ENCODE data around the gene USH1C. TPM values are rescaled to one million over a fixed set of nuclear protein-coding genes. Genes with fewer than 3 reads are reported as not detected.

USH1C gene
- total and polyA plus RNA-seq, 2 of the 4 experiments (the other 2 are of a cell fraction) = not detected

DNA sequence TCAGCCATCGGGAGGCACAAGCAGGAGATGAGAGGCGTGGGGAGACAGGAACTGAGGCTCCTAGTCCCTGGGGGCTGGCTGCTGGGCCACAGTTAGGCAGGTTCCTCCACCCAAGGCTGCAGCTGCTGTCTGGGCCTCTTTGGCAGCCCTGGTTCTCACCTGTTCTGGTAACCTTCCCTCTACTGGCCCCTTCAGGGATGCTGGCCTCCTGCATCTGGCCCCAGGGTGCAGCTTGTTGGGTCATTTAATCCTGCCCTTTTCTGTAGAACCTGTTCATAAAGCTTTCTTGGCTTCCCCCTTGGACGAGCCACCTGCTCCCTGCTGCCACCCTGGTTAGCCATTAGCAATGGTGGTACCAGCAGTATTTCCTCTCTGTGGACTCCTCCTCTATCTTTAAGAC is 5.5 kb downstream of the USH1C start:
- Histone ChIP-seq H2BK15ac (ENCODE audit: low read depth, low read length) (no peak overlapping the region), H2BK5ac (ENCODE audit: low read depth, low read length, poor library complexity, severe bottlenecking) (no peak overlapping the region), H2AK5ac (ENCODE audit: low read depth, low read length) (no peak overlapping the region), H3K36me3 (ENCODE audit: control insufficient read depth, insufficient read depth, low read length) (no peaks in the 10 kb centered on the region), H4K5ac (ENCODE audit: low read depth, low read length) (no peak overlapping the region), H3K14ac (replicated peaks; ENCODE audit: low read depth, low read length) (no peak overlapping the region), H3K79me1 (ENCODE audit: low read depth in 1 of 2, low read length in 2 of 2) (no peaks in the 10 kb centered on the region), H2BK20ac (ENCODE audit: low read depth, low read length) (no peak overlapping the region), H2BK120ac (ENCODE audit: low read depth, low read length) (no peak overlapping the region), H2AFZ (replicated peaks; ENCODE audit: low read length, poor library complexity) (no peak overlapping the region), H3K9me1 (ENCODE audit: insufficient read depth, low read length) (no peaks in the 10 kb centered on the region), H4K91ac (ENCODE audit: insufficient read depth, low read depth, low read length) (no peak overlapping the region), H3K23ac (ENCODE audit: low read depth, low read length) (no peak overlapping the region), H3K4me2 (ENCODE audit: low read depth, low read length) (no peak overlapping the region), H4K20me1 (ENCODE audit: insufficient read depth, low read length) (no peaks in the 10 kb centered on the region), H3K4ac (ENCODE audit: low read depth, low read length) (no peak overlapping the region), H3K56ac (ENCODE audit: extremely low read depth, insufficient read depth, low read length) (no peak overlapping the region), H3K27ac (ENCODE audit: insufficient read depth, low read length) (no peak overlapping the region), H3K9me3 (ENCODE audit: control insufficient read depth, insufficient read depth, low read length) (no peaks in the 10 kb centered on the region), H3K4me1 (ENCODE audit: control insufficient read depth, insufficient read depth, low read length) (no peaks in the 10 kb centered on the region), H4K8ac (ENCODE audit: low read depth in 2 of 2, low read length in 2 of 2) (no peak overlapping the region), H3K9ac (ENCODE audit: low read depth, low read length) (no peak overlapping the region), H2AK9ac (replicated peaks; ENCODE audit: low read depth, low read length, poor library complexity) (no peak overlapping the region), H3K18ac (ENCODE audit: low read depth, low read length) (no peak overlapping the region), H3K4me3 (ENCODE audit: insufficient read depth, low read depth, low read length) (no peak overlapping the region), H3K27me3 (ENCODE audit: control insufficient read depth, insufficient read depth, low read length) (peaks cover 20% of the 10 kb centered on the region)
- ChIA-PET POLR2A (ENCODE audit: unreplicated experiment) (no interaction called here), CTCF (no interaction called here)
- dilution Hi-C loops (cut with HindIII; ENCODE audit: low sequenced_read_pairs, unreplicated experiment) = no loop called here
- DNase-seq = no peak
- WGBS, 2 experiments (ENCODE audit: extremely low coverage in 2 of 2, insufficient read length in 1 of 2) = 30% methylated on average over 2 of the region's 3 CpGs; no CpG with 5 or more reads in 1 of the 2 experiments
- TF ChIP-seq, protein P1, sequence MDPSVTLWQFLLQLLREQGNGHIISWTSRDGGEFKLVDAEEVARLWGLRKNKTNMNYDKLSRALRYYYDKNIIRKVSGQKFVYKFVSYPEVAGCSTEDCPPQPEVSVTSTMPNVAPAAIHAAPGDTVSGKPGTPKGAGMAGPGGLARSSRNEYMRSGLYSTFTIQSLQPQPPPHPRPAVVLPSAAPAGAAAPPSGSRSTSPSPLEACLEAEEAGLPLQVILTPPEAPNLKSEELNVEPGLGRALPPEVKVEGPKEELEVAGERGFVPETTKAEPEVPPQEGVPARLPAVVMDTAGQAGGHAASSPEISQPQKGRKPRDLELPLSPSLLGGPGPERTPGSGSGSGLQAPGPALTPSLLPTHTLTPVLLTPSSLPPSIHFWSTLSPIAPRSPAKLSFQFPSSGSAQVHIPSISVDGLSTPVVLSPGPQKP (IDR thresholded peaks at IDR 0.05; ENCODE audit: borderline replicate concordance, low read depth, low read length) = no peak
- no peak for TF ChIP-seq RAD21 (IDR thresholded peaks at IDR 0.05; ENCODE audit: low read length)
- no TSS peak for BruUV-seq (replicated peaks)
- in situ Hi-C loops (cut with MboI; ENCODE audit: low sequenced_read_pairs) = no loop called here
- intact Hi-C loops (cut with micrococcal nuclease) = no loop called here
- no peak for ATAC-seq (ENCODE audit: low read depth)

All from IMR-90 (cell line).